Measurements from ENCODE around the gene CTPS2.
"Not testable (repeated sequence)": the region's sequence is repeated elsewhere in the genome, so short reads cannot be mapped to it uniquely, and the experiment has no call there.

Gene CTPS2

DNA sequence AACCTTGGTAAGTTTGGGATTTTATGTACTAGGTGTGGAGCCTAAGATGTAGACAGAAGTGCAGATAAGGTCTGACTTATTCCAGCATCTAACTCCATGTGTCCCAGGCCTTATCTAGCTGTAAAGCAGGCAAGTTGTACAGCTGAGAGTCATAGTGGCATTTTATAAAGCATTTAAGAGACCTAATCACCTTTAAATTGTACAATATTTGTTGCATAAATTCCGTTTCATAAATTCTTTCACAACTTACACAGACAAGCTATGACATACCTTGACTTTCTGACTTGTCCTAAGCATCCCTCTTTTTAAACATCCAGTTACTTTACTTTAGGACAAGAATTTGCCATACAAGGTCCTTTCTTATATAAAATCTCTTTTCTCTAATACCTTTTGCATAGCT, 18.0 kb upstream of the CTPS2 start:
- H3K27me3 ChIP-seq = no peaks in the 10 kb centered on the region
- no peak for DNase-seq
- H3K4me3 ChIP-seq (ENCODE audit: low read depth, low read length) = no peak overlapping the region
- no peak for TF ChIP-seq CTCF (IDR thresholded peaks at IDR 0.05; ENCODE audit: low read depth, low read length)
- H3K4me1 ChIP-seq = no peaks in the 10 kb centered on the region
- no peaks in the 10 kb centered on the region for H3K36me3 ChIP-seq
- no peaks in the 10 kb centered on the region for H3K9me3 ChIP-seq

- H3K9me3 ChIP-seq = no peaks in the 10 kb centered on the region
- no peaks in the 10 kb centered on the region for H3K27me3 ChIP-seq
- H3K36me3 ChIP-seq = no peaks in the 10 kb centered on the region
- no peaks in the 10 kb centered on the region for H3K4me1 ChIP-seq
- DNase-seq = no peak
- no peak for TF ChIP-seq CTCF (IDR thresholded peaks at IDR 0.05; ENCODE audit: low read depth, low read length)
- no peak overlapping the region for H3K4me3 ChIP-seq (ENCODE audit: low read depth, low read length)
Observed at GRCh38 chrX:16727637-16728036, 15.2 kb upstream of the CTPS2 start.

GRCh38 chrX:16726347-16726988, 14.0 kb upstream of the CTPS2 start:
- H3K4me1 ChIP-seq; H3K9me3 ChIP-seq; H3K36me3 ChIP-seq; DNase-seq; H3K27me3 ChIP-seq; H3K4me3 ChIP-seq (ENCODE audit: low read depth, low read length): not testable (repeated sequence)

GRCh38 chrX:16725072-16725471, 12.6 kb upstream of the CTPS2 start:
- no peaks in the 10 kb centered on the region for H3K36me3 ChIP-seq
- no peaks in the 10 kb centered on the region for H3K27me3 ChIP-seq
- DNase-seq = no peak
- no peak overlapping the region for H3K4me3 ChIP-seq (ENCODE audit: low read depth, low read length)
- TF ChIP-seq CTCF (IDR thresholded peaks at IDR 0.05; ENCODE audit: low read depth, low read length) = no peak
- no peaks in the 10 kb centered on the region for H3K4me1 ChIP-seq
- H3K9me3 ChIP-seq = no peaks in the 10 kb centered on the region

DNA sequence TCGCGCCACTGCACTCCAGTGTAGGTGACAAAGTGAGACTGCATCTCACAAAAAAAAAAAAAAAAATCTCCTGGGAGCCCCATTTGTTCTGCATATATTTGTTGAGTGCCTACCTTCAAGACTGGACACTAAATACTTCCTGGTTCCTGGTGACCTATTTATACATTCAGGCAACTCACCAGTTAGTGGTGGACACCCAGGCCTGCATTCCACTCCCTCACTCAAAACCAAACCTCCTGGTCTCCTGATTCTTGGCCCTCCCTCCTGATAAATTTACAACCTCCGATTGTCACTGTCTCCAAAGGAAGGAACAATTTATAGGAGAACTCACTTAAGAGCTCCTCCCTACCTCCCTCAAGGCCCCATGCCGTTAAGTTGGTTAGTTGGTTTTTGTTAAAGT, 10.0 kb upstream of the CTPS2 start:
- no peak for TF ChIP-seq CTCF (IDR thresholded peaks at IDR 0.05; ENCODE audit: low read depth, low read length)
- Histone ChIP-seq H3K9me3 (no peaks in the 10 kb centered on the region), H3K36me3 (no peaks in the 10 kb centered on the region), H3K4me3 (ENCODE audit: low read depth, low read length) (no peak overlapping the region), H3K4me1 (no peaks in the 10 kb centered on the region), H3K27me3 (no peaks in the 10 kb centered on the region)
- DNase-seq = no peak

DNA sequence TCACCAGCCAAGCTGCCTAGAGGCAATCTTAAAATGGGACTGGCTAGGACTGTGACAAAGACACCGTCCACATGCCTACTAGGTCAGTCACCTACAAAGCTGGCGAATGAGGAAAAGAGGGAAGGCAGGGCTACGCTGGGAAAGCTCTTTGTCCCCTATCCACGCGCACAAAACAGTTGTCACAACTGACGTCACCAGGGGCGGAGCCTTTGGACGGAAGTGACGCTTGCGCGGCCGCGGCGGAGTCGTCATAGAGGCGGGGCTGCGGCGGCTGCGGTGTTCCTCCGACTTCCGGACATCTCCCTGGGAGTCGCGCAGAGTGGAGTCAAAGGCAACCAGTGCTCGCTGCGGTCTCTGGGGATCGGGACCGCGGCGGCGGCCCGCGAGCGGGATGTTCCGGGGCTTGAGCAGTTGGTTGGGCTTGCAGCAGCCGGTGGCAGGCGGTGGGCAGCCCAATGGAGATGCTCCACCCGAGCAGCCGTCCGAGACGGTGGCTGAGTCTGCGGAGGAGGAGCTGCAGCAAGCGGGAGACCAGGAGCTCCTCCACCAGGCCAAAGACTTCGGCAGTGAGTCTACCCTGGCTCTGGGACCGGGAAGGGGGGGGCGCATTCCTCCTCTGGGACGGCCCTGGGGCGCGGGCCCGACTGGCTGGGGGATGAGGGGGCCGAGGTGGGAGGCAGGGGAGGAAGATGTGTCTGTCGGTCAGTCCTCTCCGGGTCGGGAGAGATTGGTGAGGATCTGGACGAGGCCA, 7.0 kb upstream of the CTPS2 start, which contains the start of gene SYAP1:
Gene SYAP1 (plus strand): TSS at position 279 of the 751 bp plus-strand sequence. CDS start 113 bp downstream, at position 392.
- TF ChIP-seq CTCF (IDR thresholded peaks at IDR 0.05; ENCODE audit: low read depth, low read length) = no peak

More for the DNA sequence above, 7.0 kb upstream of the CTPS2 start, which contains the start of gene SYAP1:
- Histone ChIP-seq H3K4me3 (ENCODE audit: low read depth, low read length) (peak within 1 kb of the TSS; percentile 81), H3K9me3 (no peaks in the 10 kb centered on the region), H3K4me1 (no peaks in the 10 kb centered on the region), H3K36me3 (no peaks in the 10 kb centered on the region), H3K27me3 (no peaks in the 10 kb centered on the region)
- DNase-seq = peak; percentile 94
